HG02798 (cell line): ENCODE measurements around the gene ZNF592.

ENCODE experiments used
- ATAC-seq: cut with Tn5 transposase; IDR thresholded peaks from one replicate; pipeline ENCODE4 v1.9.1; 2021; ENCODE audit warnings: mild to moderate bottlenecking; ENCODE audit not compliant: unreplicated experiment, poor library complexity

ZNF592 gene

GRCh38 chr15:84804005-84804900 lies 55.9 kb downstream of the ZNF592 start:
- ATAC-seq, result no peak

- ATAC-seq, result no peak
These were observed 56.8 kb downstream of the ZNF592 start for GRCh38 chr15:84805221-84805620.

GRCh38 chr15:84807228-84807627 lies 58.8 kb downstream of the ZNF592 start:
- ATAC-seq, result no peak

- ATAC-seq, result no peak
These were observed 61.9 kb downstream of the ZNF592 start for GRCh38 chr15:84810073-84810840.

- ATAC-seq, result no peak
These were observed 62.8 kb downstream of the ZNF592 start for GRCh38 chr15:84811151-84811550.

- ATAC-seq, result no peak
These were observed 63.4 kb downstream of the ZNF592 start for GRCh38 chr15:84811828-84812227.

GRCh38 chr15:84812842-84813241 lies 64.5 kb downstream of the ZNF592 start:
- ATAC-seq, result no peak

- no peak for ATAC-seq
These were observed 65.0 kb downstream of the ZNF592 start for GRCh38 chr15:84813435-84813834.

GRCh38 chr15:84813931-84814330 lies 65.5 kb downstream of the ZNF592 start:
- no peak for ATAC-seq

- ATAC-seq, result no peak
These were observed 66.5 kb downstream of the ZNF592 start for GRCh38 chr15:84814916-84815315.

- ATAC-seq, result no peak
These were observed 68.5 kb downstream of the ZNF592 start, which contains the start of gene ALPK3 for GRCh38 chr15:84816694-84817465. ALPK3 (plus strand) TSS chr15:84817356; CDS start chr15:84817453, 97 bp downstream.

GRCh38 chr15:84817466-84818081 lies 69.2 kb downstream of the ZNF592 start:
- no peak for ATAC-seq

GRCh38 chr15:84818261-84819131 lies 70.1 kb downstream of the ZNF592 start:
- no peak for ATAC-seq

GRCh38 chr15:84819291-84819768 lies 70.9 kb downstream of the ZNF592 start:
- ATAC-seq, result no peak

- no peak for ATAC-seq
These were observed 71.4 kb downstream of the ZNF592 start for GRCh38 chr15:84819791-84820190.

GRCh38 chr15:84821501-84822021 lies 73.2 kb downstream of the ZNF592 start:
- no peak for ATAC-seq

- no peak for ATAC-seq
These were observed 74.4 kb downstream of the ZNF592 start for GRCh38 chr15:84822653-84823281.

GRCh38 chr15:84823282-84823878 lies 75.0 kb downstream of the ZNF592 start:
- ATAC-seq, result no peak
